ENCODE data around the gene AKAP8L.
A peak's percentile ranks its signal among the peaks of the same experiment; 100 is the strongest.
"Not testable (repeated sequence)": the region's sequence is repeated elsewhere in the genome, so short reads cannot be mapped to it uniquely, and the experiment has no call there.

Gene AKAP8L

DNA sequence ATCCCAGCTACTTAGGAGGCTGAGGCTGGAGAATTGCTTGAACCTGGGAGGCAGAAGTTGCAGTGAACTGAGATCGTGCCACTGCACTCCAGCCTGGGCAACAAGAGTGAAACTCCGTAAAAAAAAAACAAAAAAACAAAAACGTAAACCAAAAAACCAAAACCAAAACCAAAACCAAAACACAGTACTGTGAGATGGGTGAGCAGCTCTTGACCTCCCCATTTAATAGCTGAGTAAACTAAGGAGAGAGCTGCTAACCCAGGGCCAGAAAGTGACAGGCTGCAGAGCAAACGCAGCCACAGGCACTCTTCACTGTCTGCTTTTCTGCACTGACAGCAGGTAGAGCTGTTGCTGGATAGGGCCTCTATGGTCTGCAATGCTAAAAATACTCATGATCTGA lies 58.8 kb downstream of the AKAP8L start:
- not testable (repeated sequence) for H3K4me3 ChIP-seq (ENCODE audit: low read depth, low read length)

DNA sequence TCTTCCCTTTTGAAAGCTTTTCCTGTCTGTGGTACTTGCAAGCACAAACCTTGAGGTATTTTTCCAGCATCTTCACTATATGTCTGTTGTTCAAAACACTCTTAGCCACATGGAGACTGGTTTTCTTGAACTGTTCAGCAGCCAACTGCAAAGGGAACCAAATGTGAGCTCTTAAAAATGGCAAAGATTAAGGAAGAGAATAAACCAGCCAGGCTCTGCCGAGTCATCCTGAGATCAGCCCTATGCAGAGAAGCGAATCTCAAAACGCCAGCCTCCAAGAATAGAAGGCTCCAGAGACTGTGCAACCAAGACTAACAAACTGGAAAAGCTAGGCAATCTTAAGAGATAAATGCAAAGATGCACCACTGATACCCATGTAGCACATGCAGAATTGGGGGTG lies 59.9 kb downstream of the AKAP8L start:
- no peak overlapping the region for H3K4me3 ChIP-seq (ENCODE audit: low read depth, low read length)

DNA sequence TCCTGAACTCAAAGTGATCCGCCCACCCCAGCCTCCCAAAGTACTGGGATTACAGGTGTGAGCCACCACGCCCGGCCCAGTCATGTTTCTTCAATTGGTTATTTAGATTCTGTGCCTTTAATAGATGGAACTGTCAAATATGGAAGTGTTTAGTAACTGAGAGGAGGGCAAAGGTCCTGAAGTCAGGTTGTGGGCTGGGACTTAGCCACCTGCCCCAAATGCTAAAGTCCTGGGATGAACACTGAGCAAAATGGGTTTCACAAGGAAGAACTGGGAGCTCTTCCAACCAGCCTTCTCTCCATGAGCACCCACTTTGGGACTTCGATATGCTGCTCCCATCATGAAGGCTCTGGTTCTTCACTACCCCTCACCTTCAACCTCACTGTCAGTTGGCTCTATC lies 60.9 kb downstream of the AKAP8L start:
- no peak overlapping the region for H3K4me3 ChIP-seq (ENCODE audit: low read depth, low read length)

DNA sequence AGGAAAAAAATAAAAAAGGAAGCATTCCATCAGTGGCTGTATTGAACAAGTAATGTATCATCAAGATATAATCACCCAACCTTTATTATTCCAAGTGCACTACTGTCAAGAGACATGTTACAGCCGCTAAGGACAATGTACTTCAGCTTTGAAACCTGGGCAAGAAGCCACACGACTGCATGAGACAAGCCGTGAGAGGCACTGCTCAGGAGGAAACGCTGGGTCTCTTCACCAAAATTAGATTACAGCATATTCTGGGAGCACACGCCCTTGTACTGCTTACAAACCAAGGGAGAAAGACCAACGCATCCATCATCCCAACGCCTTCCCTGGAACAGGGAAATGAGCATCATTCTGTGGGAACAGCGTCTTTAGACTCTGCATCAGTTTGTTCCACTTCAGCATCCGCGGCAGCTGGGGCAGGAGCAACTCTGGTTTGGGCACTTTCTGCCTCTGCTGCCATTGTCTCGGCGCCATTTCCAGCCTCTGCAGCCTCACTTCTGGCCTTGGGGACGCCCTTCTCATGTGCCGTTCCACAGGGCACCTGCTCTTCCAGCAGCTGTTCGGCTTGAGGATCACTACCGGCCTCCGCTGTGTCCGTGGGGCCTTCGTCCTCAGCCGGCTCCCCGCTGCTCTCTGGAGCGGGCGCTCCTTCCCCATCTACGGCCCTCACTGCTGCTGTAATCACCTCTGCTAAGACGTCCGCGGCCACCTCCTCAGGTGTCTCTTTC lies 64.1 kb downstream of the AKAP8L start:
- H3K4me3 ChIP-seq (ENCODE audit: low read depth, low read length): no peak overlapping the region

DNA sequence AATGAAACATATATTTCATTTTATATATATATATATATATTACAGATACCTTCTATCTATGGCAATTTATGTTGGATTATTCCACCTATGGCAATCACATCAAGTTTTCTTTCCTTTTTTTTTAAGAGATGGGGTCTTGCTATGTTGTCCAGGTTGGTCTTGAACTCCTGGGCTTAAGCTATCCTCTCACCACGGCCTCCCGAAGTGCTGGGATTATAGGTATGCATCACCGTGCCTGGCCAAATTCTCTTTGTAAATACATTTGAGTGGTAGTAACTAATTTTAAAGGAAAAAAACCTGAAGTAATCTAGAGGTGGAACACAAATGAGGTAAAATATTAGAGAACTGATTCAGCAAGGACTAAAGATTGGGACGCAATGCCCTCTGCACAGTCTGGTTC lies 64.9 kb downstream of the AKAP8L start:
- no peak overlapping the region for H3K4me3 ChIP-seq (ENCODE audit: low read depth, low read length)

DNA sequence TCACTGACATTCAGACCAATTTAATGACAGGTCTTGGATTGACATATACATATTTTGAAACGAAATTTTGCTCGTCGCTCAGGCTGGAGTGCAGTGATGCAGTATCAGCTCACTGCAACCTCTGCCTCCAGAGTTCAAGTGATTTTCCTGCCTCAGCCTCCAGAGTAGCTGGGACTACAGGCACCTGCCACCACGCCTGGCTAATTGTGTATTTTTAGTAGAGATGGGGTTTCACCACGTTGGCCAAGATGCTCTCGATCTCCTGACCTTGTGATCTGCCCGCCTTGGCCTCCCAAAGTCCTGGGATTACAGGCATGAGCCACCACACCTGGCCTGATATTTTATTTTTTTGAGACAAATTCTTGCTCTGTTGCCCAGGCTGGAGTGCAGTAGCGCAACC lies 66.3 kb downstream of the AKAP8L start:
- H3K4me3 ChIP-seq (ENCODE audit: low read depth, low read length): not testable (repeated sequence)

DNA sequence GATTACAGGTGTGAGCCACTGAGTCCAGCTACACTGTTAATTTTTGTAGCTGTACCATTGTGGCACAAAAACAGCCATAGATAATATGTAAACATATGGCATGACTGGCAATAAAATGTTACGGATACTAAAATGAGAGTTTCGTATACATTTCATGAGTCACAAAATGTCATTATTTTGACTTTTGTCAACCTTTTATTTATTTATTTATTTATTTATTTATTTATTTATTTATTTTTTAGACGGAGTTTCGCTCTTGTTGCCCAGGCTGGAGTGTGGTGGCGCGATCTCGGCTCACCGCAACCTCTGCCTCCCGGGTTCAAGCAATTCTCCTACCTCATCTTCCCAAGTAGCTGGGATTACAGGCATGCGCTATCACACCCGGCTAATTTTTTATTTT lies 77.5 kb downstream of the AKAP8L start:
- not testable (repeated sequence) for H3K4me3 ChIP-seq (ENCODE audit: low read depth, low read length)

DNA sequence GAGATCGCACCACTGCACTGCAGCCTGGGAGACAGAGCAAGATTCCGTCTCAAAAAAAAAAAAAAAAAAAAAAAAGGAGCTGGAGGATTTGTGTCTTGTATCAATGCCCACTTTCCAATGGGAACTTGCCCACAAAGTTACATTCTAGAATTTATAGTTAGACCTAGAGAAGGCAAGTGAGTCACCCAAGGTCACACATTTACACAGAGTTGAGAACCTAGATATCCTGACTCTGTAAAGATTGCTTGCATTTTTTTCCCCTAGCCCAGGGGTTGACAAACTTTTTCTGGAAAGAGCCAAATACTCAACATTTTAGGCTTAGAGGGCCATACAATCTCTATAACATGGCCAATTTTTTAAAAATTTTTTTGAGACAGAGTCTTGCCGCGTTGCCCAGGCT lies 78.7 kb downstream of the AKAP8L start:
- H3K4me3 ChIP-seq (ENCODE audit: low read depth, low read length): no peak overlapping the region

DNA sequence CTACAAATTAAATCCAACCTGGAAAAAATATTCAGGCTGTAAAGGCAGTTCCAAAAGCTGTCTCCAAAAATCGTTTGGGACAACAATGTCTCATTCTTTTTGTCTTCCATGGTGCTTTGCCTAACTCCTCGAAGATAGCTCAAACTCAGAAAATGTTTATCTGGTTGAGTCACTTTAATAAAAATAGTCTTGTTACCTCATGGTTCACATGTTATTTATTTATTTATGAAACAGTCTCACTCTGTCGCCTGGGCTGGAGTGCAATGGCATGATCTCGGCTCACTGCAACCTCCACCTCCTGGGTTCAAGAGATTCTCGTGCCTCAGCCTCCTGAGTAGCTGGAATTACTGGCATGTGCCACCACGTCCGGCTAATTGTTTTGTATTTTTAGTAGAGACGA lies 81.6 kb downstream of the AKAP8L start:
- H3K4me3 ChIP-seq (ENCODE audit: low read depth, low read length): no peak overlapping the region

DNA sequence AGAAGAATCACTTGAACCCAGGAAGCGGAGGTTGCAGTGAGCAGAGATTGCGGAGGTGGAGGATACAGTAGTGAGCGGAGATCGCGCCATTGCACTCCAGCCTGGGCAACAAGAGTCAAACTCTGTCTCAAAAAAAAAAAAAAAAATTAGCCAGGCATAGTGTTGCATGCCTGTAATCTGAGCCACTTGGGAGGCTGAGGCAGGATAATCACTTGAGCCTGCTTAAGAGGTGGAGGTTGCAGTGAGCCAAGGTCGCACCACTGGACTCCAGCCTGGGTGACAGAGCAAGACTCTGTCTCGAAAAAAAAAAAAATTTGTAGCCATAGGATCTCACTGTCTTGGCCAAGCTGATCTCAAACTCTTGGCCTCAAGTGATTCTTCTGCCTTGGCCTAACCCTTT lies 82.8 kb downstream of the AKAP8L start:
- H3K4me3 ChIP-seq (ENCODE audit: low read depth, low read length): not testable (repeated sequence)

DNA sequence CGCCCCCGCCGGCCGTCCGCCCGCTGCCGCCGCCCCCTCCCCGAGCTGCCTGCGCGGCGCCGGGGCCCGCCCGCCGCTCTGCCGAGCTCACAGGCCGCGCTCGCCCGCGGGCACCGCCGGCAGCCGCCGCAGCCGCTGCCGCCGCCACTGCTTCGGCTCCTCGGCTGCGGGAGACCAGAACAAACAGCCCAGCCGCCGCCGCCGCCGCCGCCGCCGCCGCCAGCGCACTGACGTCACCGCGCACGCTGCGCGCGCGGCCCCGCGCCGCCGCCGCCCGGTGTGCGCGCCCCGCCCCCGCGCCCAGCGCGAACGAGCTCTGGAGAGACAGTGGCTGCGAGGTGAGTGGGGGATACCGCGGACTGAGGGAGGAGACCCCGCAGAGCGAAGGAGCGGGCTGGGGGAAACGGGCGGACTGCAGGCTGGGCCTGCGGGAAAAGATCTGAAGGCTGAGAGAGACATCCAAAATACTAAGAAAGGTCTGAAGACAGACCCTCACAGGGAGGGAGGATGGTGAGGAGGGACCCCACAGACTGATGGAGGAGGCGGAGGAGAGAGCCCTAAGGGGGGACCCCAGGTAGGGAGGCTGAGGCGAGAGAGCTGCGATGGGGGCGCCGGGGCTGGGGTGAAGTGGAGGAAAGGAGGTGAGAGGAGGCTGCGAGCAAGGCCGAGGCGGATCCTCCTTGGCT lies 86.3 kb downstream of the AKAP8L start, which contains the start of gene BRD4:
Gene BRD4, minus strand, starts transcription at position 229 of the 686 bp plus-strand sequence. CDS start 59,440 bp downstream, outside the sequence.
- H3K4me3 ChIP-seq (ENCODE audit: low read depth, low read length): peak within 1 kb of the TSS; percentile 94

DNA sequence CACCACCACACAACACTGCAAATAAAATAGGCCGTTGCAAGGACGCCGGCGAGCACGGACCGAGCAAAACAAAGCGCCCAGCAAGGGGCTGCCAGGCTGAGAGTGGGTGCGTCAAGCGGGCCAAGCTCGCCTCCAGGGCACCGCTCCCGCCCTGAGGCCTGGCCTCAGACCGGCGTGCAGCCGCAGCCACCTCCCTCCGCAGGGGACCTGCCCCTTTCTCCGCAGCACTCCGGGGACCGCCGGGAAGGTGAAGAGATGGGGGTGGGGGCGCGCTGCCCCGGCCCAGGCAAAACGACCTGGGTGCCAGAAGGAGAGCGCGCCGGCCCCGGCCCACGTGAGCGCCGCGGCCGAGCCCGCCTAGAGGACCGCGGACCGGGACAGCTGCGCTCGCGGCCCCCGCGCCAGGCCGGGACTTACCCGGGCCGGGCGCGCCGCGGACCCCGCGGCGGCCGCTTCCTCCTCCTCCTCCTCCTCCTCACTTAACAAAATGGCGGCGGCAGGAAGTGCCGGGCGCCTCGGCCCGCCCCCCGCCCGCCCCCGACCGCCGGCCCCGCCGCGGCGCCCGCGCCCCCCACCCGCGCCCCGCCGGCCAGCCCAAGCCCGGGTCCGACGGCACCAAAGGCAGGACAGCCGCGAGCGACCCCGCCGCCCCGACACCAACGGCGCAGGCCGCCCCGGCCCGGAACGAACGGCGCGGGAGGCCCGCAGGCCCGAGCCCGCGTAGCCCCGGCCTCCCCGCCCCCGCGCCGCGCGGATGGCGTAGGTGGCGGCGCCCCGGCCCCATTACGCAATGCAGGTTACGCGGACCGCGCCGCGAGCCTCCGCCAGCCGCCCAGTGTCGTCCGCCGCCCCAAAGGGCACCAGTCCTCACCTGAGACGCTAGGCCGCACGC lies 87.1 kb downstream of the AKAP8L start:
- peak overlapping the region; percentile 94 for H3K4me3 ChIP-seq (ENCODE audit: low read depth, low read length)

DNA sequence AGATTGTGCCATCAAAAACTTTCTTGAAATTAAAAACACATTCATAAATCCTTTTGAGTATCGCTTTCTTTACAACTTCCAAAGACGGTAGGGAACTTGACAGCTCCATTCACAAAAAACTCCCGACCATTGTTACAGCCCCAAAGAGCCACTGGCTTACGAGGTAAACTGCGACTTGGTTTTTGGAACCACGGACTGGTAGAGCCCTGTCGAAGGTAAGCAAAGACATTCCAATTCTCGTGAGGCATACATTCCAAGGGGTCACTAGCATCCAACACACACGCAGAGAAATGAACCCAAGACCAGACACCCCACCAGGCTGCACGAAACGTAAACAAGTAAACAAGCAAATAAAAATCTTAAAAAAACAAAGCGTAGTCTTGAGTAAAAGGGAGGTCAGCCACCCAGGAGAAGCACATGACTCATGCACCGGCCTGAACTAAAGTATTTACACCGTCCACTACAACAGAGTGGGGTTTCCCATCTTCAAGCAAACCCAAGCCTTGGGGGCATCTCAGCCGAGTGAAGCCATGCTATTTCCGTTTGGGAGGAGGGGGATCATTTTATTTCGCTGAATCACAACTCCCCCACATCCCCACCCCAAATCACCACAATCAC lies 87.9 kb downstream of the AKAP8L start:
- H3K4me3 ChIP-seq (ENCODE audit: low read depth, low read length): peak overlapping the region; percentile 94
